Natural killer cell (primary cell): ENCODE results near the gene SPATA7. TPM values are rescaled to one million over a fixed set of nuclear protein-coding genes. Genes with fewer than 3 reads are reported as not detected.

Experiments used
- ATAC-seq, 3 donors: fragments of 150-1000 bp in 2 of 3; fragments of 200-7000 bp in 1 of 3; cut with Tn5 transposase; 1 replicate in 1 of 3; 2 replicates in 2 of 3; pipeline ENCODE4 v1.10.0; 2021; ENCODE audit warnings: mild to moderate bottlenecking in 2 of 3, moderate library complexity in 2 of 3
- DNase-seq, 2 donors: peaks; one replicate each; pipeline versions ENCODE4 v3.0.0 to v3.0.0-alpha.2; 2013 to 2021; ENCODE audit warnings: mixed read lengths in 1 of 2
- H3K27ac ChIP-seq: one replicate; pipeline ENCODE4 v1.5.1; 2013; ENCODE audit warnings: mild to moderate bottlenecking, low read length
- H3K27me3 ChIP-seq: one replicate; pipeline ENCODE4 v1.6.1; 2013; ENCODE audit warnings: low read length; ENCODE audit not compliant: control insufficient read depth, insufficient read depth
- H3K36me3 ChIP-seq: one replicate; pipeline ENCODE4 v1.6.1; 2013; ENCODE audit warnings: low read length; ENCODE audit not compliant: control insufficient read depth, insufficient read depth
- H3K4me1 ChIP-seq: one replicate; pipeline ENCODE4 v1.6.1; 2013; ENCODE audit warnings: low read length; ENCODE audit not compliant: control insufficient read depth, insufficient read depth
- H3K4me3 ChIP-seq: one replicate; pipeline ENCODE4 v1.5.1; 2013; ENCODE audit warnings: low read length
- H3K9me3 ChIP-seq: one replicate; pipeline ENCODE4 v1.6.1; 2013; ENCODE audit warnings: low read length; ENCODE audit not compliant: control insufficient read depth, insufficient read depth
- H3K27ac Mint-ChIP-seq, 2 donors: one replicate each; pipeline ENCODE4 v1.8.0; 2022; ENCODE audit warnings: mild to moderate bottlenecking in 2 of 2, mixed read lengths in 2 of 2, moderate library complexity in 1 of 2
- H3K27me3 Mint-ChIP-seq, 2 donors: one replicate each; pipeline ENCODE4 v1.8.0; 2022; ENCODE audit warnings: low read depth in 2 of 2, mixed read lengths in 2 of 2
- H3K36me3 Mint-ChIP-seq: one replicate; pipeline ENCODE4 v1.8.0; 2022; ENCODE audit warnings: mixed read lengths
- H3K4me1 Mint-ChIP-seq, 2 donors: one replicate each; pipeline ENCODE4 v1.8.0; 2022; ENCODE audit warnings: mixed read lengths in 2 of 2
- H3K4me3 Mint-ChIP-seq: one replicate; pipeline ENCODE4 v1.8.0; 2022; ENCODE audit warnings: mild to moderate bottlenecking, moderate library complexity, mixed read lengths
- H3K9me3 Mint-ChIP-seq, 2 donors: one replicate each; pipeline ENCODE4 v1.8.0; 2022; ENCODE audit warnings: mixed read lengths in 2 of 2
- CTCF ChIP-seq: fragments of 200-600 bp; IDR thresholded peaks from one replicate; pipeline ENCODE4 v1.8.0; 2022; ENCODE audit warnings: antibody characterized with exemption
- WGBS: methylation state at CpG from one replicate; pipeline ENCODE4 v1.1.7; 2013; ENCODE audit warnings: missing lambda C conversion rate; ENCODE audit not compliant: insufficient coverage; 5-methylcytosine and 5-hydroxymethylcytosine counted together
- intact Hi-C: fragments of 100-400 bp; cut with micrococcal nuclease; formaldehyde crosslinking; loops from one replicate; pipeline ENCODE4 v1.14.2; 2022
- total RNA-seq, 4 donors: library from RNA; stranded (reverse); fragments of 120-200 nt in 1 of 4; gene quantifications; one replicate each; pipeline versions ENCODE4 v1.2.3 to v1.2.4, GENCODE V29; 2013 to 2022

SPATA7 gene
- total RNA-seq, 3 donors from 2014 or later (not counting 1 experiment from before 2014, with no cell fraction given), result 2.5 to 3.2 (median 2.8) TPM

- 86% methylated on average over 4 of the region's 4 CpGs for WGBS
- Histone ChIP-seq H3K27ac (no peak overlapping the region), H3K36me3 (no peaks in the 10 kb centered on the region), H3K4me1 (no peaks in the 10 kb centered on the region), H3K9me3 (no peaks in the 10 kb centered on the region), H3K4me3 (no peak overlapping the region), H3K27me3 (peaks cover 1% of the 10 kb centered on the region)
- Mint-ChIP-seq H3K36me3 (no peaks in the 10 kb centered on the region), H3K4me1 (no peaks in the 10 kb centered on the region), H3K4me3 (no peak overlapping the region), H3K27ac (no peak overlapping the region), H3K27me3 (peaks cover 33 to 38% of the 10 kb centered on the region in 2 donors), H3K9me3 (no peaks in the 10 kb centered on the region)
- ATAC-seq (no peak), DNase-seq (no peak)
- intact Hi-C loops, result no loop called here
- TF ChIP-seq CTCF, result no peak
Observed at GRCh38 chr14:88364710-88365413, 20.6 kb upstream of the SPATA7 start.

GRCh38 chr14:88369496-88369895 is 16.0 kb upstream of the SPATA7 start:
- H3K4me1 Mint-ChIP-seq, result no peaks in the 10 kb centered on the region
- no peak for TF ChIP-seq CTCF
- no peaks in the 10 kb centered on the region for H3K4me1 ChIP-seq
- no peaks in the 10 kb centered on the region for H3K9me3 Mint-ChIP-seq
- intact Hi-C loops, result no loop called here
- H3K36me3 Mint-ChIP-seq, result no peaks in the 10 kb centered on the region
- 69% methylated on average over 1 of the region's 1 CpG for WGBS
- no peak for DNase-seq
- peaks cover 2% of the 10 kb centered on the region for H3K27me3 ChIP-seq
- H3K4me3 Mint-ChIP-seq, result no peak overlapping the region
- H3K4me3 ChIP-seq, result no peak overlapping the region
- H3K27me3 Mint-ChIP-seq, result peaks cover 44 to 59% of the 10 kb centered on the region in 2 donors
- no peak overlapping the region for H3K27ac ChIP-seq
- H3K27ac Mint-ChIP-seq, result no peak overlapping the region
- no peak for ATAC-seq
- H3K9me3 ChIP-seq, result no peaks in the 10 kb centered on the region
- H3K36me3 ChIP-seq, result no peaks in the 10 kb centered on the region

GRCh38 chr14:88379706-88380343 is 5.6 kb upstream of the SPATA7 start:
- Histone ChIP-seq H3K27me3 (peaks cover 3% of the 10 kb centered on the region), H3K4me1 (peaks cover 2% of the 10 kb centered on the region), H3K36me3 (no peaks in the 10 kb centered on the region), H3K9me3 (no peaks in the 10 kb centered on the region), H3K4me3 (no peak overlapping the region), H3K27ac (no peak overlapping the region)
- peaks cover 0 to 1% of the 10 kb centered on the region in 2 donors for H3K4me1 Mint-ChIP-seq
- no peaks in the 10 kb centered on the region for H3K9me3 Mint-ChIP-seq
- H3K36me3 Mint-ChIP-seq, result no peaks in the 10 kb centered on the region
- no peak overlapping the region for H3K27ac Mint-ChIP-seq
- TF ChIP-seq CTCF, result no peak
- no peak for ATAC-seq
- intact Hi-C loops, result loop anchor here (10.0 kb wide), 1 partner anchor 435 kb away; no protein-coding TSS in a partner anchor
- H3K27me3 Mint-ChIP-seq, result peaks cover 8 to 33% of the 10 kb centered on the region in 2 donors
- no peak overlapping the region for H3K4me3 Mint-ChIP-seq
- DNase-seq, result no peak
- WGBS, result 87% methylated on average over 5 of the region's 5 CpGs
